PFSK-1 (cell line): Measurements from ENCODE around the gene ZCCHC17.

Experiments used
- FOXP2 ChIP-seq: optimal IDR thresholded peaks from 2 replicates; pipeline ENCODE3; 2011; ENCODE audit warnings: borderline replicate concordance, control low read depth, inconsistent platforms; ENCODE audit not compliant: insufficient read depth; ENCODE audit errors: extremely low read length, extremely low read depth
- POLR2AphosphoS5 ChIP-seq: IDR thresholded peaks from 2 replicates; pipeline ENCODE4 v1.6.1; 2012; ENCODE audit warnings: low read depth, mild to moderate bottlenecking, control low read depth, low read length, moderate library complexity
- REST ChIP-seq, 2 experiments: IDR thresholded peaks; 2 replicates each; pipeline versions ENCODE4 v1.6.1 to v1.8.0; 2011 to 2012; ENCODE audit warnings: low read depth in 2 of 2, low read length in 2 of 2, control low read depth in 1 of 2, inconsistent platforms in 1 of 2, mild to moderate bottlenecking in 1 of 2, moderate library complexity in 1 of 2; ENCODE audit not compliant: insufficient read depth in 1 of 2
- SIN3A ChIP-seq: IDR thresholded peaks from 2 replicates; pipeline ENCODE4 v1.6.1; 2012; ENCODE audit warnings: mild to moderate bottlenecking, low read length, moderate library complexity, borderline replicate concordance; ENCODE audit not compliant: insufficient read depth
- TAF1 ChIP-seq: IDR thresholded peaks from 2 replicates; pipeline ENCODE4 v1.6.1; 2012; ENCODE audit warnings: low read length, control low read depth, borderline replicate concordance; ENCODE audit not compliant: insufficient read depth

- TF ChIP-seq POLR2AphosphoS5 (no peak), TAF1 (no peak), SIN3A (no peak), REST (IDR thresholded peaks at IDR 0.05; ENCODE audit: insufficient read depth in 1 of 2, low read depth in 2 of 2, low read length in 2 of 2) (no peak), FOXP2 (no peak)
Measured at GRCh38 chr1:31412732-31413404, 116.0 kb downstream of the ZCCHC17 start, which contains the start of gene SERINC2.
